Ishikawa (cell line): ENCODE data around the gene TRPC4AP.

Source experiments
- CEBPB ChIP-seq: IDR thresholded peaks from 2 replicates; pipeline ENCODE4 v1.6.1; 2012
- CREB1 ChIP-seq: IDR thresholded peaks from 2 replicates; pipeline ENCODE4 v1.6.1; 2012; ENCODE audit warnings: low read depth
- EGR1 ChIP-seq: IDR thresholded peaks from 2 replicates; pipeline ENCODE4 v1.6.1; 2012
- EP300 ChIP-seq: IDR thresholded peaks from 2 replicates; pipeline ENCODE4 v1.6.1; 2012; ENCODE audit warnings: borderline replicate concordance
- FOXM1 ChIP-seq: IDR thresholded peaks from 2 replicates; pipeline ENCODE4 v1.6.1; 2012; ENCODE audit warnings: low read depth, borderline replicate concordance
- NFIC ChIP-seq: IDR thresholded peaks from 2 replicates; pipeline ENCODE4 v1.6.1; 2012
- RAD21 ChIP-seq: IDR thresholded peaks from 2 replicates; pipeline ENCODE4 v1.6.1; 2012; ENCODE audit warnings: low read depth
- TAF1 ChIP-seq: IDR thresholded peaks from 2 replicates; pipeline ENCODE4 v1.6.1; 2012; ENCODE audit warnings: low read depth, mild to moderate bottlenecking
- TCF12 ChIP-seq: IDR thresholded peaks from 2 replicates; pipeline ENCODE4 v1.6.1; 2012; ENCODE audit warnings: low read depth
- TEAD4 ChIP-seq: IDR thresholded peaks from 2 replicates; pipeline ENCODE4 v1.6.1; 2012
- YY1 ChIP-seq: IDR thresholded peaks from 2 replicates; pipeline ENCODE4 v1.6.1; 2012; ENCODE audit warnings: low read depth
- ZBTB7A ChIP-seq: IDR thresholded peaks from 2 replicates; pipeline ENCODE4 v1.6.1; 2012; ENCODE audit warnings: low read depth
- TF ChIP-seq, protein P1 (sequence below): IDR thresholded peaks from 2 replicates; pipeline ENCODE4 v1.6.1; 2012
- TF ChIP-seq, protein P2 (sequence below): IDR thresholded peaks from 2 replicates; pipeline ENCODE4 v1.6.1; 2012; ENCODE audit warnings: low read depth, mild to moderate bottlenecking
- TF ChIP-seq, protein P3 (sequence below): IDR thresholded peaks from 2 replicates; pipeline ENCODE4 v1.6.1; 2012

The TRPC4AP gene

DNA sequence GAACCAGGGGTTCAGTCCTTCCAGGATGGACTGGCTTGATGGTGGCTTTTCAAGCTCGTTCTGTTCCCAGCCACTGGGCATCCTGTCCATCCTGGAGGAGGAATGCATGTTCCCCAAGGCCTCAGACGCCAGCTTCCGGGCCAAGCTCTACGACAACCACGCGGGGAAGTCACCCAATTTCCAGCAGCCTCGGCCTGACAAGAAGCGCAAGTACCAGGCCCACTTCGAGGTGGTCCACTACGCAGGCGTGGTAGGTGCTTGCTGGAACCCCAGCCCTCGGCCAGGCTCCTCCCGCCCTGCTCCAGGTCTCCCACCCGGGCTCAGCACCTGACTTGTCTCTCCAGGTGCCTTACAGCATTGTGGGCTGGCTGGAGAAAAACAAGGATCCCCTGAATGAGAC lies 102.9 kb downstream of the TRPC4AP start:
- TF ChIP-seq, protein P1, sequence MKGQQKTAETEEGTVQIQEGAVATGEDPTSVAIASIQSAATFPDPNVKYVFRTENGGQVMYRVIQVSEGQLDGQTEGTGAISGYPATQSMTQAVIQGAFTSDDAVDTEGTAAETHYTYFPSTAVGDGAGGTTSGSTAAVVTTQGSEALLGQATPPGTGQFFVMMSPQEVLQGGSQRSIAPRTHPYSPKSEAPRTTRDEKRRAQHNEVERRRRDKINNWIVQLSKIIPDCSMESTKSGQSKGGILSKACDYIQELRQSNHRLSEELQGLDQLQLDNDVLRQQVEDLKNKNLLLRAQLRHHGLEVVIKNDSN: no peak
- TF ChIP-seq NFIC (no peak), CEBPB (no peak), FOXM1 (no peak), TEAD4 (no peak), YY1 (no peak), TAF1 (no peak), RAD21 (no peak), ZBTB7A (no peak), EP300 (no peak), CREB1 (no peak), TCF12 (no peak)
- TF ChIP-seq, protein P2, sequence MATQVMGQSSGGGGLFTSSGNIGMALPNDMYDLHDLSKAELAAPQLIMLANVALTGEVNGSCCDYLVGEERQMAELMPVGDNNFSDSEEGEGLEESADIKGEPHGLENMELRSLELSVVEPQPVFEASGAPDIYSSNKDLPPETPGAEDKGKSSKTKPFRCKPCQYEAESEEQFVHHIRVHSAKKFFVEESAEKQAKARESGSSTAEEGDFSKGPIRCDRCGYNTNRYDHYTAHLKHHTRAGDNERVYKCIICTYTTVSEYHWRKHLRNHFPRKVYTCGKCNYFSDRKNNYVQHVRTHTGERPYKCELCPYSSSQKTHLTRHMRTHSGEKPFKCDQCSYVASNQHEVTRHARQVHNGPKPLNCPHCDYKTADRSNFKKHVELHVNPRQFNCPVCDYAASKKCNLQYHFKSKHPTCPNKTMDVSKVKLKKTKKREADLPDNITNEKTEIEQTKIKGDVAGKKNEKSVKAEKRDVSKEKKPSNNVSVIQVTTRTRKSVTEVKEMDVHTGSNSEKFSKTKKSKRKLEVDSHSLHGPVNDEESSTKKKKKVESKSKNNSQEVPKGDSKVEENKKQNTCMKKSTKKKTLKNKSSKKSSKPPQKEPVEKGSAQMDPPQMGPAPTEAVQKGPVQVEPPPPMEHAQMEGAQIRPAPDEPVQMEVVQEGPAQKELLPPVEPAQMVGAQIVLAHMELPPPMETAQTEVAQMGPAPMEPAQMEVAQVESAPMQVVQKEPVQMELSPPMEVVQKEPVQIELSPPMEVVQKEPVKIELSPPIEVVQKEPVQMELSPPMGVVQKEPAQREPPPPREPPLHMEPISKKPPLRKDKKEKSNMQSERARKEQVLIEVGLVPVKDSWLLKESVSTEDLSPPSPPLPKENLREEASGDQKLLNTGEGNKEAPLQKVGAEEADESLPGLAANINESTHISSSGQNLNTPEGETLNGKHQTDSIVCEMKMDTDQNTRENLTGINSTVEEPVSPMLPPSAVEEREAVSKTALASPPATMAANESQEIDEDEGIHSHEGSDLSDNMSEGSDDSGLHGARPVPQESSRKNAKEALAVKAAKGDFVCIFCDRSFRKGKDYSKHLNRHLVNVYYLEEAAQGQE: no peak
- TF ChIP-seq, protein P3, sequence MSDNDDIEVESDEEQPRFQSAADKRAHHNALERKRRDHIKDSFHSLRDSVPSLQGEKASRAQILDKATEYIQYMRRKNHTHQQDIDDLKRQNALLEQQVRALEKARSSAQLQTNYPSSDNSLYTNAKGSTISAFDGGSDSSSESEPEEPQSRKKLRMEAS: no peak

DNA sequence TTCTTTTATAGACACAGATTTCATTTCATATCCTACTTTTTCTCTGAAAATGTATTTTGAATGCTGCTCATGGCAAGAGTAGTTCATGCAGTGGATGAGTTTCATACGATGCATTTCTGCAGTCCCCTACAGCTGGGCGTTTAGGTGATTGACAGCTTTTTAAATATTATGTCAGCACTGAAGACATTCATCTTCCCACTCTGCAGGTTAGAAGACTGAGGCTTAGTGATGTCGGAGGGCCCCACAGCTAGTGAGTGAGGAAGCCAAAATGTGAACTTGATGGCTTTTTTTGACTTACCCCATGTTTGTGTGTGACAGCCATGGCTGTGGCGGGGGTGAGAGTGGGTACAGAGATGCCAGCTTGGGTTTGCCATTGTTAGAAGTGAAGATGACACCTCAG lies 103.5 kb downstream of the TRPC4AP start:
- no peak for TF ChIP-seq ZBTB7A
- no peak for TF ChIP-seq EP300
- no peak for TF ChIP-seq TAF1
- no peak for TF ChIP-seq RAD21
- no peak for TF ChIP-seq CREB1

- TF ChIP-seq, protein P2: no peak
- TF ChIP-seq ZBTB7A (no peak), TAF1 (no peak), NFIC (no peak), RAD21 (no peak), EGR1 (no peak), TEAD4 (no peak), YY1 (no peak), TCF12 (no peak), FOXM1 (no peak), CEBPB (no peak), EP300 (no peak), CREB1 (no peak)
- TF ChIP-seq, protein P1: no peak
- TF ChIP-seq, protein P3: no peak
Observed at GRCh38 chr20:34988191-34988540, 104.4 kb downstream of the TRPC4AP start.

GRCh38 chr20:34987288-34988190 lies 105.1 kb downstream of the TRPC4AP start:
- TF ChIP-seq TEAD4: no peak
- TF ChIP-seq TAF1: no peak
- TF ChIP-seq EGR1: no peak
- no peak for TF ChIP-seq FOXM1
- TF ChIP-seq, protein P1: no peak
- no peak for TF ChIP-seq CEBPB
- TF ChIP-seq, protein P2: no peak
- no peak for TF ChIP-seq EP300
- no peak for TF ChIP-seq RAD21
- TF ChIP-seq YY1: no peak
- TF ChIP-seq ZBTB7A: no peak
- no peak for TF ChIP-seq TCF12
- no peak for TF ChIP-seq CREB1
- TF ChIP-seq NFIC: no peak
- TF ChIP-seq, protein P3: no peak
